Nucleus accumbens (tissue), 56 donors: Measurements from ENCODE around the gene PANK1.
"Not testable (repeated sequence)": the region's sequence is repeated elsewhere in the genome, so short reads cannot be mapped to it uniquely, and the experiment has no call there.

Experiments
- DNase-seq, 56 donors: peaks; one replicate each; lab custom pipeline; 2025; lab: John Stamatoyannopoulos, UW

Gene PANK1

DNA sequence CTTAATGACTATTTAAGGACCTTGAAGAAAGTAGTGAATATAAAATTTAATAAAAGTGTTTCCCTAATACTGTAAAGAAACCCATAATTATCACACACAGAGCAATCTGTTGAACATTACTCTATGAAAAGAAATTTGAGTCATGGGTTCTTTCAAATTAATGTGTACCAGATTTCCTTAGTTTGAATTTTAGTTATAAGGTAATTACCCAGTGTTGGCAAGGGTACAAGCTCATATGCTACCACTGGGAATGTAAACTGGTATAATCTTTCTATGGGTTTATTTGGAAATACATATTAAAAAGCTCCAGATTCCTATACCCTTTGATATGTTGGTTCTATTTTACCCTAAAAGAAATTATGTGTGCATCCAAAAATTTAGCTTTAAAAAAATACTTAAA lies 22.9 kb downstream of the PANK1 start:
- no peak for DNase-seq

- no peak for DNase-seq
These were observed 23.6 kb downstream of the PANK1 start for GRCh38 chr10:89621438-89621837.

DNA sequence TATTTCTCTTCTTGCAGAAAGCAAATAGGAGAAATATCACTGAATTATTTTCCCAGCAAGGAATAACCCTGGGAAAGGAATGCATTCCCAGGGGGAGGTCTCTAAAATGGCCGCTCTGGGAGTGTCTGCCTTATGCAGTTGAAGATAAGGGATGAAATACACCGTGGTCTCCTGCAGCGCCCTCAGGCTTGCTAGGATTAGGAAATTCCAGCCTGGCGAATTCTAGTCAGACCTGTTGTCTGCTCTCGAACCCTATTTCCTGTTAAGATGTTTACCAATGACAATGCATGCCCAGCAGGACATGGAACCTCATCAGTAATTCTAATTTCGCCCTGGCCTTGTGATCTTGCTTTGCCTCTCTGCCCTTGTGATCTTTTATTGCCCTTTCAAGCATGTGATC lies 24.7 kb downstream of the PANK1 start:
- DNase-seq: not testable (repeated sequence)

- no peak for DNase-seq
These were observed 29.2 kb downstream of the PANK1 start for GRCh38 chr10:89615824-89616223.

DNA sequence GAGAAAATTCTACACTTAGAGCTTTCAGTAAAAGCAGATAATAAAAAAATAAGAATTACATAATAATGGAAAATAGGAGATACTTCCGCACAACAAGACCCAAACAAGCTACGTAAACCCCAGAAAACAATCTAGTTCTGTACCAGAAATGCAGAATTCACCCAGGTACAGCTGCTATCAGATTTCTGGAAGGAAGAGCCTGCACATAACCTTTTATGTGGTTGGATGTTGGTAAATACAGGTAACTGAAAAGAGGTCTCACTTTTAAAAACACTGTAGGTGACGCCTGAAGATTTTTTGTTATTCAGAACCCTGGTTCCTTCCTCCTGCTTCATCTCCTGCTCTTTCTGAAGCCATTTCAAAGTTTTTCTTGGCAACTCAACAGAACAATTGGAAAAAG lies 29.9 kb downstream of the PANK1 start:
- no peak for DNase-seq

- DNase-seq: no peak
These were observed 31.5 kb downstream of the PANK1 start for GRCh38 chr10:89613582-89613981.

DNA sequence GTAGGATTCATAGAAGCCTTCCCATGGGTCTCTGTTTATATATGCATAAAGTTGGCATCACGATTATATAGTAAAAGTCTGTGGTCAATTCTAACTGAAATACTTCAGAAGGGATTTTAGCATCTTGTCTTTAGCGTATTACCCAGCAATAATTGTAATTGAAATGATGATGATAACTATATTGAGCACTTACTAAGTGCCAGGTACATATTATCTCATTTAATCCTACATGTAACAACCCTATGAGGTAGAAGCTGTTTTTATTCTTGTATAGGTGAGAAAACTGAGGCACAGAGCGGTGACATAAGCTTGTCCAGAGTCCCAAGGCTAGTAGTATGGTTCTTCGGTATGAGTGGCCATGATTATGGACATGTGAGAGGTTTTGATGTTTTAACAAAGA lies 33.8 kb downstream of the PANK1 start:
- DNase-seq: no peak

GRCh38 chr10:89609833-89610346 lies 35.2 kb downstream of the PANK1 start:
- no peak for DNase-seq

DNA sequence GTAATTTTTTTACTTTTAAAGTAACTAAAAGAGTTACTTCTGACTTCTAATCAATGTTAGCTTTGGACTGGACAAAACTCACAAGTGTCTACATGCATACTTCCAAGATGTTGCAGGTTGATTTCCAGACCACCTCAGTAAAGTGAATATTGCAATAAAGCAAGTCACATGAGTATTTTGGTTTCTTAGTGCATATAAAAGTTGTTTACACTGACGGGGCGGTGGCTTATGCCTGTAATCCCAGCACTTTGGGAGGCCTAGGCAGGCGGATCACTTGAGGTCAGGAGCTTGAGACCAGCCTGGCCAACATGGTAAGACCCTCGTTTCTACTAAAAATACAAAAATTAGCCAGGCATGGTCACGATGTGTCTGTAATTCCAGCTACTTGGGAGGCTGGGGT lies 40.8 kb downstream of the PANK1 start:
- no peak for DNase-seq

DNA sequence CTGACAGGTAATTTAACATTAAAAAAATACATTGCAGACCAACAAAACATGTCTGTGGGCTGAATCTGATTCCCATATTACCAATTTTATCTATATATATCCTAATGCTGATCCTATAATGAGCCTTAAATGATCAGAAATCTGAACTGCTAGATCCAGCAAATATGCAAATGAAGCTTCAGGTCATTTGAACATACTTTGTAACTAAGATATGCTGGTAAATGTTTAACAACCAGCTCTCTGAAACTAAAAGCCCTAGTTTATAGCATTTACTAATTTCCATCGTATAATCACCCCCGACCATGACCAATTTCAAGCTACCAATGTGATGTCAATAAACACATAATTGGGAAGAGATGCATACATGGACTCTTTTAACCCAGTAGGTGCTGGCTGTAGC lies 42.1 kb downstream of the PANK1 start:
- DNase-seq: no peak

DNA sequence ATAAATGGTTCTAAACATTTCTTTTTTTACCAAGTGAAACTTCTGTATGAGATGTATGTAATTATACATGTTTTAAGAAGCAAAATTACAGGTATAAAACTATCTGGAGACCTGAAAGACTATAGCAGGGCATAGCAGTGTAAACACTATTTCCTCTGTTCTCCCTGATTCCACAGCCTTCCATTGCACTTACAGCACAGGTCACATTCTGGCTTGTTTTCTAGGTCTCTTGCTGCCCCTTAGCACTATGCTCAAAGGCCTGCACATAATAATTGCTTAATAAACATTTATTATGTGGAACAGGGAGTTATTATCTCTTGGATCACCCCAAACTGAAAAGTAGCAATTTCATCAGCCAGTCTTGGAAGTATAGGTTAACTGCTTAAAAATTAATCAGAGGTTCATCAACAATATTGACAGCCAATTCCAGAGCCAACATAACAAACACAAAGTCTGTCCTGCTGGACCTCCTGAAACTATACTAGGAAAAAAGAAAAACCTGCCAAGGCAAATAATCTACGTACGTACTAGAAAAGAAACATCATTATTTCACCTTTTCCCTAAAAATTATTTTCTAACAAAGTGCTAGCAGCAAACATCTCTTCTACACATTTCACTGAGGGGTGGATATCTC lies 43.2 kb downstream of the PANK1 start:
- no peak for DNase-seq

GRCh38 chr10:89600041-89600440 lies 45.0 kb downstream of the PANK1 start:
- DNase-seq: no peak

- no peak for DNase-seq
These were observed 52.0 kb downstream of the PANK1 start for GRCh38 chr10:89593043-89593442.

- DNase-seq: no peak
These were observed 52.5 kb downstream of the PANK1 start for GRCh38 chr10:89592539-89592938.

DNA sequence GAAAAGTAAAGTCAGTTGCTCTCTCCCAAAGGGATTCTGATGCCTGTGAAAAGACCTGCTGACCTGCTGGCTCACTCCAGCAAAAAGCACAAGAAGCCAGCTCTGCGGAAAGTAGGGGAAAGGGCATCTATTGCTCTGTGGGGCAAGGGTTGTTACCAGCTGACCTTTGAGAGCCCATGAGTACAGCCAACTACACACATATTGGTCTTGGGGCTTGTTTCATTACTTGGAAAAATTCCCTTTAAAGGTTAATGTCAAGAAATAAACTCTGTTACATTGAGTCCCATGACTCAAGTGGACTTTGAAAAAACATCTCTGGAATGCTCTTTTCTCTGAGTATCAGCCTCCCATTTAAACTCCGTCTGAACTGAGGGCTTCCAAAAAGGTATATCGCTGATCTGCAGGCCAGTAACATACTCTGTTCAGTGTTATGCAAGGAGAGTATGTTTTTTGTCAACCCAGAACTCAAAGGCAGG lies 53.2 kb downstream of the PANK1 start:
- no peak for DNase-seq

GRCh38 chr10:89591111-89591795 lies 53.8 kb downstream of the PANK1 start:
- DNase-seq: no peak

GRCh38 chr10:89590326-89590725 lies 54.7 kb downstream of the PANK1 start:
- DNase-seq: no peak

DNA sequence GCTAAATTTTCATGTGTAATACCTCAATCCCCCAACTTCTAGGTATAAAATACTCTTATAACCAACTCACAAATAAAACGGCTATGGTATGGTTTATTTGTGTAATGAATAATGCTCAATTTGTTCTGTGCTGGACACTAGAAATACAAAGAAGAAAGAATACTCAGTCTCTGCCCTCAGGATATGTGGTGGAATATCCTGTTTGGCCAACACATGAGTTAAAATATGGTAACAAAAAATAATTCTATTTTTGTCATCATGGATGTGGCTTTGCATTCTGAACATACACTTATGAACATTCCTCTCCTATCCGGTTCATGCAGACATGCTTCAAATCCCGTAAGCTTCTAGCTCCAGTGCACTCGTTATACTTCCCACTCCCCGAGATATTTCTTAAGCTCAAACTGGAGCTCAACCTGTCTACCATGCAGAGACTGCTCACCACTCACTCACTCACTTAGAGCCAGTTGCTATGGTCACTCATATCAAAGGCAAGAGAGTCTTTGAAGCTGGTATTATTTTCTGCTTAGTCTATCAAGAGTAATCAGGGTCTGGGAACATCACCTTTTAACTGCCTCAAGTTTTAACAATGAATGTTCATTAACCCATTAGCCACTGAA lies 55.8 kb downstream of the PANK1 start:
- DNase-seq: no peak

- DNase-seq: no peak
These were observed 56.4 kb downstream of the PANK1 start for GRCh38 chr10:89588671-89589070.

GRCh38 chr10:89582022-89582421 lies 63.0 kb downstream of the PANK1 start:
- DNase-seq: no peak

- no peak for DNase-seq
These were observed 64.8 kb downstream of the PANK1 start for GRCh38 chr10:89580243-89580642.

GRCh38 chr10:89576696-89577095 lies 68.3 kb downstream of the PANK1 start:
- DNase-seq: no peak
